ENCODE data around the gene MYOF. TPM values are rescaled to one million over a fixed set of nuclear protein-coding genes. Genes with fewer than 3 reads are reported as not detected.
A peak's percentile ranks its signal among the peaks of the same experiment; 100 is the strongest.

Gene MYOF
- total RNA-seq, 1 donor from 2014 or later = 30.4 TPM

DNA sequence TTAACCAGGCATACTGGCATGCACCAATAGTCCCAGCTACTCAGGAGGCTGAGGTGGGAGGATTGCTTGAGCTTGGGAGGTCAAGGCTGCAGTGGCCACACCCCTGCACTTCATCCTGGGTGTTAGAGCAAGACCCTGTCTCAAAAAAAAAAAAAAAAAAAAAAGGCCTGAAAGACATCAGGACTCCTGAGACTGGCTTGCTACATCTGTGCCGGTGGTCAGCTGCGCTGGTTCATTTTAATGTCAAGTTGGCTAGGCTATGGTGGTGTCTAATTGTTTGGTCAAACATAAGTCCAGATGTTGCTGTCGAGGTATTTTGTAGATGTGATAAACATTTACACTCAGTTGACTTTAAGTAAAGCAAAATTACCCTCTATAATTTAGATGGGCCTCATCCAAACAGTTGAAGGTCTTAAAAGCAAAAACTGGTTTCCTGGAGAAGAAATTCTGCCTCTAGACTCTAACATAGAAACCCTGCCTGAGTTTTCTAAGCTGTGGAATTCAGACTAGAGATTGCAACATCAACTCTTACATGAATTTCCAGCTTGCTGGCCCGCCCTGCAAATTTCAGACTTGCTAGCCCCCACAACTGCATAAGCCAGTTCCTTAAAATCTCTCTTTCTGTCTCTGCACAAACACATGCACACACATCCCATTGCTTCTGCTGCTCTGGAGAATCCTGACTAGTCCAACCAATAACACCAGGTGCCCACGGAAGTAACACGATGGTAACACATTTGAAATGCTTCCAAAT, 18.2 kb downstream of the MYOF start:
- intact Hi-C loops (cut with DNase I) = no loop called here
- DNase-seq (peak; percentile 65), ATAC-seq (ENCODE audit: poor library complexity) (peak; percentile 40)

DNA sequence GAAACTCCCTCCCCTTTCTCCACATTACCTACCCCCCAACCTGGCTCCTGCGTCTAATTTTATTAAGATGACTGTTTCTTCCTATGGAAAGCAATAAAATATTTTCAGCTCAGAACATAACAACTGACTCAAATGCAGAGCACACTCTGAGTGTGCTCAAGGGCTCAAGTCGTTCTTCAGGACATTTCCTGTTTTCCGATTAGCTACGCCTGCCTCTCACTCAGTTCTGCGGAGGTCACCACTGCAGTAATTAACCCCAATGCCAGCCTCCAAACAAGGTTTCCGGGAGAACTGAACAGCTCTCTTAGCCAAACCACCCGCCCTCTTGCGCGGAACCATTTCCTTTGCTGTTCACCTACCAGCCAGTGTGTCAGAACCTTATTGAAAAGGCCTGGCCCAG, 19.3 kb downstream of the MYOF start:
- no peak for ATAC-seq (ENCODE audit: poor library complexity)
- DNase-seq = no peak
- intact Hi-C loops (cut with DNase I) = no loop called here

DNA sequence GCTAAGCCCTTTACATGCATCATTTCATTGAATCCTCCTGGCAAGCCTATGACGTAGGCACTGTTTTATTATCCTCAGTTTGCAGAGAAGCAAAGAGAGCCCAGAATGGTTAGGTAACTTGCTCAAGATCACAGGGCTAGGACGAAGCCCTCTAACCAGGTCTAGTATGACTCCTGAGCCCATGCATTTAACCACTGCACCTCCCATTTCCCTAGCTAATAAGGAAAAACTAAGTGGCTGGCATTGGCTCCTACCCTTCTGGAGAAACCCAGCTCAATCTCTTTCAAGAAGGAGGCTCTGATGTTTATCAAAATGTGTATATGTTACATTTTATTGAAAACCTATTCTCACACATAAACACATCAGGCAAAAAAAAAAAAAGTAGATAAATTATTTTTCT, 19.8 kb downstream of the MYOF start:
- DNase-seq (no peak), ATAC-seq (ENCODE audit: poor library complexity) (no peak)
- intact Hi-C loops (cut with DNase I) = no loop called here

DNA sequence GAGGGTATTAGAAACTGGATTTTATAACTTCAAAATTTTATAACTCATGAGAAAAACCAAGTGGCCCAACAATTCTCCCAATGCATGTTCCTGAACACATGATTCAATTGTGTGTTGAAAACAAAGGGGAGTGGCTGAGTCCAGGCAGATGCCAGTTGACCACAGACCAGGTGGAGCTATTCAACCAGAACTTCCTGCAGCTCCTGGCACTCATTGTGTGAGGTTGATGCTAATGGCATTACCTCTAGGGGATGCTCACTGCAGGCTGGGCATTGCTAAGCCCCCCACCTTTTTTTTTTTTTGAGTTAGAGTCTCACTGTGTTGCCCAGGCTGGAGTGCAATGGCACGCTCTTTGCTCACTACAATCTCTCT, 20.3 kb downstream of the MYOF start:
- DNase-seq = no peak
- intact Hi-C loops (cut with DNase I) = no loop called here
- no peak for ATAC-seq (ENCODE audit: poor library complexity)

DNA sequence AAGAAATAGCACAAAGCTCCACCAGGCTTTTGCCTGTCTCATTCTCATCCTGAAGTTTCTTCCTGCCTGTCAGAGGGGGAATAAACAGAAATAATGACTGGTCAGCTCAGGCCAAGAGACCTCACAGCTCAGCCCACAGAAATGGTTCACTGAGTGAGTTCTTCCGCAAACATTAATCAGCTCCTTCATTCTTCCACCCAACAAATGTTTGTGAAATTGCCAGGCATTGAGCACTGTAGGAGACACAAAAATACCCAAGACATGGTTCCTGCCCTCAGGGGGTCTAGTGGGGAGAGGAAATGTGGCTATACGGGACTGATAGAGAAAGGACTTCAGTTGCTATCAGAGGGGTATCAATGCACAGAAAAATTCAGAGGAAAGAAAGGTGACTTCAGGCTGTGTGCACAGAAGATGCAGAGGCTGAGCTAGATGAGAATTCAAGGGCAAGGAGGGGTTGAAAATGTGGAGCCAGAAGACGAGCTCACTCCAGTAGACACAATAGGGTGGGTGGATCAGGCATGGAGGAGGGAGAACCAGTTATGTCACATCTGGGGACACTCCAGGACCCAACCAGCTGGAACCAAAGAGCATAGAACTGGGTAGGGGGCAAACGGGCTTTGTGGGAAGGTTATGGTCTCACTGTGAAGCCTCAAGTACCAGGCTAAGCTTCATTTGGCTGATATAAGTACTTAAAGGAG, 20.9 kb downstream of the MYOF start:
- no peak for DNase-seq
- intact Hi-C loops (cut with DNase I) = no loop called here
- ATAC-seq (ENCODE audit: poor library complexity) = no peak

DNA sequence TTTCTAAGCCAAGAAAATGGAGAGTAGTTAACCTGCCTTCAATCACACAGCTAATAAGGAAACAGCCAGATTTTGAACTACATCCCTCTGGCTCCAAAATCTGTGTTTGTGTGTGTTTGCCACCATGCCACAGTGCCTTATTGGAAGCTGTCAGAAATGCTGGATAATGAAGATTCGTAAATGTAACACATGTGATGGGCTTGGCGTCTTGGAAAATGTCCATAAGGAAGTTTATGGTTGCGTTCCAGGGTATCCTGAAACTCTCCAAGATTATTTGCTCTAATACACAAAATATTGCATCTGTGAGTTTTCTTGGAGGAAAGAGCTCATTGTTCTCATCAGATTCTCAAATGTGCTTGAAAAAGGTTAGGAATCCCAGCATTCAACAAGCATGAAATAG, 22.7 kb downstream of the MYOF start:
- intact Hi-C loops (cut with DNase I) = no loop called here
- no peak for ATAC-seq (ENCODE audit: poor library complexity)

DNA sequence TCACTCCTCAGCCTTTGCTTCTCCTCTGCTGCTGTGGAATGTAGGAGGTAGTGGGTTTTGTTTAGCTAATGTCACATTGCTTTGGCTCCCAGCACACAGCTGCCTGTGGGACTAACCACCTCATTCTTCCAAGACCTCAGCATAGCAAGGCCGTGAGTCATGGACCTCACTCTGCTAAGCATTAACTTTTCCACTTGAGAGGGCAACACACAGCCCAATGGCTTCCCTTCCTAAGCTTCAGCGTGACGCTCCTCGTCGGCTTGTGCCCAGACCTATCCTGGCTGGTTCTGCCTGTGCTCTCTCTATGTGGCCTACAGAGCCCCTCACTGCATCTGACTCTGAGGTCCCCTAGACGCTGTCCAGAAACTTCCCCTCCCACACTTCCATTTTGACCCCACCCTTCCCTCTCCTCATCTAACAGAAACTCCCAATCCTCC, 23.3 kb downstream of the MYOF start:
- DNase-seq (peak; percentile 58), ATAC-seq (ENCODE audit: poor library complexity) (peak; percentile 83)
- intact Hi-C loops (cut with DNase I) = no loop called here

More for the DNA sequence above, 22.7 kb downstream of the MYOF start:
- DNase-seq = no peak

DNA sequence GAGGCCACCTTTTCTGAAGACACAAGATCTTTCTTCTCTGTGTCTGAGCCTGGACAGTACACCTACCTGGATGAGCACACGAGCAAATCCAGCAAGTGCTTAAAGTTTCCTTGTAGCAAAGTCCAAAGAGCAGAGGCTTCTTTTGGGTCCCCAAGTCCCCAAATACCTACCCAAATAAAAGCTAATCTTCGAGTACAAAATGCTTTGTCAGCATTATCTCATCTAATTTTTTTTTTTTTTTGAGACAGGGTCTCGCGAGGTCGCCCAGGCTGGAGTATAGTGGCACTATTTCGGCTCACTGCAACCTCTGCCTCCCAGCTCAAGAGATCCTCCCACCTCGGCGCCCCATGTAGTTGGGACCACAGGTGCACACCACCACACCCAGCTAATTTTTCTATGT, 24.6 kb downstream of the MYOF start:
- intact Hi-C loops (cut with DNase I) = no loop called here
- DNase-seq = no peak
- no peak for ATAC-seq (ENCODE audit: poor library complexity)

DNA sequence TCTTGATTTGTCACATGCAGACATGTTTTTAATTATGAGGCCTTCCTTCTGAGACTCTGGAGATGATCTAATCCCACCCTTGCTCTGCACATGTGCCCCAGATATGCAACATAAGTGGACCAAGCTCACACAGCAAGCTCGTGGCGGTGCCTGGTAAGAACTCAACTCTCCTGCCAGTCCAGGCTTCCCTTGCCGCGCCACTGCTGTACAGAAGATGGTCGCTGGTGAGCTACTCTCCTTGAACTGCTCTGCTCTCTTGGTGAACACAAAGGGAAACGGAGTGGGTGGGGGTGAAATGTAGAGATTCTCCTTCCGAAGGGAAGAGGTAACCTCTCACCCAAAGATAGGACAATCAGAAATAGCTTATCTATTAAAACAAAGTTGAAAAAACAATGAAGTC, 25.7 kb downstream of the MYOF start:
- ATAC-seq (ENCODE audit: poor library complexity) (no peak), DNase-seq (no peak)
- intact Hi-C loops (cut with DNase I) = no loop called here

DNA sequence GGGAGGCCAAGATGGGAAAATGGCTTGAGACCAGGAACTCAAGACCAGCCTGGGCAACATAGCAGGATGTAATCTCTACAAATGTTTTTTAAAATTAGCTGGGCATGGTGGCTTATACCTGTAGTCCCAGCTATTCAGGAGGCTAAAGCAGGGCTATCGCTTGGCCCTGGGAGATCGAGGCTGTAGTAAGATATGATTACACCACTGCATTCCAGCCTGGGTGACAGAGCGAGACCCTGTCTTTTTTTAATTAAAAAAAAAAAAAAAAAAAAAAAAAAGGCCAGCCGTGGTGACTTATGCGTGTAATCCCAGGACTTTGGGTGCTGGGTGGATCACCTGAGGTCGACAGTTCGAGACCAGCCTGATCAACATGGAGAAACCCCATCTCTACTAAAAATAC, 27.4 kb downstream of the MYOF start:
- ATAC-seq (ENCODE audit: poor library complexity) = no peak
- intact Hi-C loops (cut with DNase I) = no loop called here
- DNase-seq = no peak

DNA sequence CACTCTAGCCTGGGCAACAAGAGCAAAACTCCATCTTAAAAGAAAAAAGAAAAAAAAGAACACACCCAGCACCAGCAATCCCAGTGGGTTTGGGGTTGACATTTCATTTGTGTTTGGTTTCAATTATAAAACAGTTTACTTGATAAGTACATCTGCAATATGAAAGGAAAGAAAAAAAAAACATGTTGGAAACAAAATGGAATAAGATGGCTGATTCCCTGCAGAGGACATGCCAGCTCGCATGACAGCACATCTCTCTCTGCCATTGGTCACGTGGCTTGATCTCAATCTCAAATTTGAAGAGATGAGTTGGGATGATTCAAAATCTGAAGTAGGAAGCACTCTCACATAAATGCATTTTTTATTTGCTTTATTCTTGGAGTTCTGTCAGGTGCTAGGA, 28.0 kb downstream of the MYOF start:
- no peak for DNase-seq
- ATAC-seq (ENCODE audit: poor library complexity) = no peak
- intact Hi-C loops (cut with DNase I) = no loop called here

DNA sequence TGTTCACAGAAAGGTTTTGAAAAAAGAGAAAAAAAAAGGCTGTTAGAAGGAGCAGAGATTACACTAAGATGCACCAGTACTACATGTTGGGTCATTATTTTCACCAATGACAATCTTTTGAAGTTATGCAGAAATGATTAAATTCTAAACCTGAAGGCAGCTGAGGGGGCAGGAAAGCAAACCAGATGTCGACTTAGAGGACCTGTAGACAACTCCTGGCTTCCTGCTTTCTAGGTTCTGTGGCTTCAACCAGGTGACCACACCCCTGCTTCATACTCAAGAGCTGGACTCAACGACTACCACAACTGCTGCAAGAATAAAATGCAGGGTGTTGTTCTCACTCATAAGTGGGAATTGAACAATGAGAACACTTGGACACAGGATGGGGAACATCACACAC, 30.0 kb downstream of the MYOF start:
- DNase-seq (no peak), ATAC-seq (ENCODE audit: poor library complexity) (no peak)
- intact Hi-C loops (cut with DNase I) = no loop called here

DNA sequence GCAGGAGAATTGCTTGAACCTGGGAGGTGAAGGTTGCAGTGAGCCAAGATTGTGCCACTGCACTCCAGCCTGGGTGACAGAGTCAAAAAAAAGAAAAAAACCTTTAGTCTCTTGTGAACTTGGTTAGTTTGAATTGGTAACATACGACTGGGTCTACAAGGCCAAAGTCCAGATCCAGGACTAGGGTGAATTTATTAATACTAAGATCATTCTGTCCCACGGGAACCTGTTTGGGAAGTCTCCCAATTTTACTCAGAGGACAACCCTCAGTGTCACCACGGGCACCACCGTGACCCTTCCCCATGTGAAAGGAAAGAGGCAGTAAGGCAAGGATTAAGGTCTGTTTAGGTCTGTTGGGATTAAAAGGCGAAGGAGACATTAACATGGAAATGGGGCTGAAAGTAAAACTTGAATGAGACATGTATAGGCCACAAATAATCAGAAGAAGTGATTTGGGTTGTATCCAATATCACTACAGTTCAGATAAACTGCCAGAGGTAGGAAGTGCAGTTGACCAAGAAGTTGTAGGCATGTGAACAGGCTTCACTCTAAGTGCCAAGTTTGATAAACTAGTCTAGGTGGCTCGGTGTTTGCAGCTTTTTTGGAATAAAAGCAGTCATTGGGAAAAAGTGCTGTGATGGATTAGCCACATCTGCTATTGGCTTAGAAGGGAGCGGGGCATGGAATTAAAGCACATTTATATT, 30.7 kb downstream of the MYOF start:
- intact Hi-C loops (cut with DNase I) = no loop called here
- DNase-seq (no peak), ATAC-seq (ENCODE audit: poor library complexity) (no peak)

DNA sequence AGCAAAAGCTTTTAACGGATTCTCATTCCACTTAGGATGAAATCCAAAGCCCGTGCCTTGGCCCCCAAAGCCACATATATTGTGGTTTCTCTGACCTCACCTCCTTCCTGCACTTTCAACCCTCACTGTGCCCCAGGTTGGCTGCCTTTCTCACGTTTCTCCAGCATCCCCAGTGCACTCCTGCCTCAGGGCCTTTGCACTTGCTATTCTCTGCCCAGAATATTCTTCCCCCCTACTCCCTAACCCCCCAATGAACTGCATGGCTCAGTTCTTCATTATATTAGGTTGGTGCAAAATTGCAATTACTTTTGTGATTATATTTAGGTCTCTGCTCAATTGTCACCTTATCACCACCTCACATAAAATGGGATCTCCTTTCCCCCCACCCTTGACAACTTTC, 34.2 kb downstream of the MYOF start:
- ATAC-seq (ENCODE audit: poor library complexity) (no peak), DNase-seq (no peak)
- intact Hi-C loops (cut with DNase I) = no loop called here

DNA sequence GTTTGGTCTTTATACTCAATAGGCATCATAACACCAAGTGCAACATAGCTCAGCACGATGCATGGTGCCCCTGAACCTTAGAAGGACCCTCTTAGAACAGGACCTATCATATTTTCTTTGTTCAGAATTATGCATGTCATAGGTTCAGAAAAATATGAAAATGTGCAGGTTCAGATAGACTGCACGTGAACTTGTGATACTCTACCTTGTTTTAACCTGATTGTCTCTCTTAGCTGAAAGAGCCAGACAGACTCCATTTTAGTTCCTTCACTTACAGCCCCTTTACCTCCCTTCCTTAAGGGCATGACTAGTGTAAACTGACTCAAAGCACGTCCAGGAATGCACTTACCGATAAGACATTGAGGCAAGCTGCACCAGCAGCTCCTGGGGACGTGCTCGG, 35.1 kb downstream of the MYOF start:
- DNase-seq (no peak), ATAC-seq (ENCODE audit: poor library complexity) (no peak)
- intact Hi-C loops (cut with DNase I) = no loop called here

DNA sequence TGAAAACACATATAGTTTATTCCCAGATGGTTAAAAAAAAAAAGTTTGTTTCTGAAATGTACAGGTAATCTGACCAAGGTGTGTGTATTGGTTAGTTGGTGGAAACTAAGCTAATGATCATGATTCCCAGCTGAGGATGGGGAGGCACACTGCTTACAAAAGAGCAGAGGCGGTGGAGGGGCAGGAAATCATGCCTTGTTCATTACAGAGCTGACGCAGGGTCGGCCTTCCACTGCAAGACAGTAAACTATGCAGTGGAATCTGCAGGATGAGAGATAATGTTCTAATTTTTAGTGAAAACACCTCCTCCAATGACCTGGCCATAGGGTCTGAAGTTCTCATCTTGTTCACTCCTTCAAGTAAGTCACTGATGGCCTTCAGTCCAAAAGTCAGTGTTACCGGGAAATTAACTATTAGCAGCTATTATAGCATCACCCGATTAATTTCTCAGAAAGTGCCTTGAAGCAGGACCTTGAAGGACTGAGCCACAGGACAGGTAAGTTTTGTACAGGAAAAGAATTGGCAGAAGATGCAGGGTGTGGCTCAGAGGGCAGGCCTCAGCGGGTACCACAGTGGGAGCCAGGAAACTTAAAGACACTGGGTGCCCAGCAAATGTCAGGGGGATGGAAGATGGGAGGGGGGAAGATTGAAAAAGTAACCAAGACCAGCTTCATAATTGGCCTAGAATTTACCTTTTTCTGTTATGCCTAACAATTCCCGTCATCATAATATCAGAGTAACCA, 36.0 kb downstream of the MYOF start:
- intact Hi-C loops (cut with DNase I) = no loop called here
- ATAC-seq (ENCODE audit: poor library complexity) (no peak), DNase-seq (no peak)

DNA sequence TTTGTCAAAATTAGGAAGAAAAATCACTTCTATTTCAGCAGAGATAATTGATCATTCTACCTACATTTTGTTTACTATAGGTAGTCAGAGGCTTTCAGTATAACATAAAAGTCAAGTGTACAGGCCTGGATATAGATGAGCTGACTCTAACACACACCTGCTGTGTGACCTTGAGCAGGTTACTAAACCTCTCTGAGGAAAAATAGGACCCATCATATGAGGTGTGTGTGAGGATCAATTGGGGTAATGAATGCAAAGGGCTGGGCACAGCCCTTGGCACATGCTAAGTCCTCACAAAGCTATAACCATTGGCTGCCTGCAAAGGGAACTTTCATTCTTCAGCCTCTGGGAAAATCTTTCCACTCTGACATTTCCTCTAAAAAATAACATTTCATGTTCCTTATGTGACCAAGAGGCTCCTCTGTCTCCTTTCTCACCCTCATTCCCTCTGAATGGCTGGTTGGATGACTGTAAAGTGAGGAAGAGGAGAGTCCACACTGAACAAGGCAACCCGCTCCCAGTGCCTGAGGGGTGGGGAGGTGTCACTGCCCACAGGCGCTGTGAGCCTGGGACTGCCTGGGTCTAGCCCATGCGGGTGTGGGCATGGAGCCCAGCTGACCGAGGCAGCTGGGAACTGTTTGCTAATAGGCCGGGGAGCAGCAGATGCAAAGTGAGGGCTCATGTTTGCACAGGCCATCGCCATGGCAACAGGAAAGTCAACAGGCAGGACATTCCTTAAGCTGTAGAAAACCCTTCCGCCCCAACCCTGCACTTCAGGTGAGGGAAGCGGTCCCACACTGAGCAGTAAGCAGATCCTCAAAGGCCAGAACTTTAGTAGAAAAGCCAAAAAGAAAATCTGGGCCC, 36.8 kb downstream of the MYOF start:
- intact Hi-C loops (cut with DNase I) = no loop called here
- DNase-seq (peak; percentile 92), ATAC-seq (ENCODE audit: poor library complexity) (peak; percentile 96)

DNA sequence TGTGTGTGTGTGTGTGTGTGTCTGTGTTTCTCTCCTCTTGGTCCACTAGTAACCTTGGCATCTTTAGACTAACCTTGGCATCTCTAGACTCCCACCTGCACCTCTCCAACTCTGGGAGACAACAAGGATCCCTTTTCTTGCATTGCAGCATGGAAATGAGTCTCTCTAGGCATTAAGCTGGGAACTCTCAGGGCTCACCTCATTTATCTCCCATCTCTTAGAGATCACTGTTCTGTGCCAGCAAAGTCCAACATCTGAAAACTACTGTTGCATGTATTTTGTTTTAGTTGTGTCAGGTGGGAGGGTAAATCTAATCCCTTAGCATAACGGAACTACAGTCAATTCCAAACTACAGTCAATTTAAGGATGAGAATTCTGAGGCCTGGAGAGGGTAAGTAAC, 38.7 kb downstream of the MYOF start:
- intact Hi-C loops (cut with DNase I) = no loop called here
- no peak for ATAC-seq (ENCODE audit: poor library complexity)
- no peak for DNase-seq

Measured in Right ventricle myocardium superior (tissue), 1 donor.